GM15510 (cell line): ENCODE measurements around the gene SFTA2.

ENCODE experiments used
- POLR2A ChIP-seq: IDR thresholded peaks from 3 replicates; pipeline ENCODE4 v1.6.1; 2011; ENCODE audit warnings: borderline replicate concordance; ENCODE audit not compliant: insufficient read length; ENCODE audit errors: extremely low read depth

The SFTA2 gene

GRCh38 chr6:30900863-30901417 is 31.0 kb downstream of the SFTA2 start:
- no peak for TF ChIP-seq POLR2A

- TF ChIP-seq POLR2A: no peak
These were observed 33.1 kb downstream of the SFTA2 start for GRCh38 chr6:30898750-30899360.

GRCh38 chr6:30897882-30898281 is 34.1 kb downstream of the SFTA2 start:
- TF ChIP-seq POLR2A: no peak

GRCh38 chr6:30896541-30896940 is 35.4 kb downstream of the SFTA2 start:
- TF ChIP-seq POLR2A: no peak

GRCh38 chr6:30895343-30895742 is 36.6 kb downstream of the SFTA2 start:
- TF ChIP-seq POLR2A: no peak

- TF ChIP-seq POLR2A: no peak
These were observed 37.0 kb downstream of the SFTA2 start for GRCh38 chr6:30894935-30895334.

GRCh38 chr6:30894381-30894780 is 37.6 kb downstream of the SFTA2 start:
- no peak for TF ChIP-seq POLR2A

- no peak for TF ChIP-seq POLR2A
These were observed 38.3 kb downstream of the SFTA2 start for GRCh38 chr6:30893666-30894065.

GRCh38 chr6:30893001-30893591 is 38.9 kb downstream of the SFTA2 start:
- no peak for TF ChIP-seq POLR2A

GRCh38 chr6:30891816-30892538 is 40.0 kb downstream of the SFTA2 start:
- no peak for TF ChIP-seq POLR2A

- TF ChIP-seq POLR2A: no peak
These were observed 40.6 kb downstream of the SFTA2 start for GRCh38 chr6:30891450-30891723.

- TF ChIP-seq POLR2A: no peak
These were observed 41.1 kb downstream of the SFTA2 start for GRCh38 chr6:30890646-30891449.

- TF ChIP-seq POLR2A: no peak
These were observed 41.9 kb downstream of the SFTA2 start for GRCh38 chr6:30889921-30890645.

- TF ChIP-seq POLR2A: no peak
These were observed 42.5 kb downstream of the SFTA2 start for GRCh38 chr6:30889496-30889885.

GRCh38 chr6:30888816-30889495 is 43.0 kb downstream of the SFTA2 start:
- no peak for TF ChIP-seq POLR2A
